GM12878 (cell line): ENCODE results near the gene TNK1. TPM values are rescaled to one million over a fixed set of nuclear protein-coding genes. Genes with fewer than 3 reads are reported as not detected.

Experiments used
- CHD2 ChIP-seq: IDR thresholded peaks from 2 replicates; pipeline ENCODE4 v1.6.1; 2011; ENCODE audit warnings: low read depth, low read length, improper control_type of control experiment, borderline replicate concordance
- EGR1 ChIP-seq, 2 experiments: IDR thresholded peaks; 1 replicate in 1 of 2; 2 replicates in 1 of 2; pipeline ENCODE4 v1.6.1; 2011 to 2012; ENCODE audit warnings: low read depth in 2 of 2, low read length in 2 of 2, borderline replicate concordance in 1 of 2, mild to moderate bottlenecking in 1 of 2, moderate library complexity in 1 of 2
- IRF4 ChIP-seq: IDR thresholded peaks from 2 replicates; pipeline ENCODE4 v1.6.1; 2011; ENCODE audit warnings: low read depth, low read length
- KDM1A ChIP-seq: fragments of 200-600 bp; sonication (generic); IDR thresholded peaks from 2 replicates; pipeline ENCODE4 v1.6.1; 2016; ENCODE audit warnings: borderline replicate concordance
- MEF2A ChIP-seq: IDR thresholded peaks from 2 replicates; pipeline ENCODE4 v1.6.1; 2011; ENCODE audit warnings: low read depth, mild to moderate bottlenecking, low read length, moderate library complexity; ENCODE audit not compliant: insufficient read depth
- NBN ChIP-seq: fragments of 450-650 bp; IDR thresholded peaks from 2 replicates; pipeline ENCODE4 v1.6.1; 2016
- RFX5 ChIP-seq: IDR thresholded peaks from 2 replicates; pipeline ENCODE4 v1.6.1; 2011; ENCODE audit warnings: low read depth, low read length, improper control_type of control experiment
- SIX5 ChIP-seq: IDR thresholded peaks from 2 replicates; pipeline ENCODE4 v1.6.1; 2011; ENCODE audit warnings: mild to moderate bottlenecking, low read depth, low read length, moderate library complexity; ENCODE audit not compliant: severe bottlenecking
- SREBF1 ChIP-seq: IDR thresholded peaks from 2 replicates; pipeline ENCODE4 v1.6.1; 2012; ENCODE audit warnings: mild to moderate bottlenecking, low read length
- SUPT20H ChIP-seq: IDR thresholded peaks from 2 replicates; pipeline ENCODE4 v1.6.1; 2011; ENCODE audit warnings: low read depth, mild to moderate bottlenecking, low read length, moderate library complexity, borderline replicate concordance; ENCODE audit not compliant: control insufficient read depth
- TCF3 ChIP-seq: IDR thresholded peaks from 2 replicates; pipeline ENCODE4 v1.6.1; 2012; ENCODE audit warnings: low read depth, mild to moderate bottlenecking, low read length, borderline replicate concordance; ENCODE audit not compliant: insufficient read depth
- WRNIP1 ChIP-seq: IDR thresholded peaks from 2 replicates; pipeline ENCODE4 v1.6.1; 2011; ENCODE audit warnings: low read depth, low read length, improper control_type of control experiment, borderline replicate concordance
- ZNF274 ChIP-seq: IDR thresholded peaks from one replicate; pipeline ENCODE4 v1.8.0; 2011; ENCODE audit not compliant: insufficient read length, insufficient read depth
- polyA plus RNA-seq, 11 experiments: library from polyadenylated mRNA; depleted of rRNA in 4 of 11; unstranded in 6 of 11; stranded (reverse) in 5 of 11; fragments of >200 nt; fragmentation: Nextera tagmentation in 4 of 11; fragmentation: Illumina TruSeq in 1 of 11; extraction: Ambion mirVana in 4 of 11; extraction: Trizol in 1 of 11; gene quantifications; 1 replicate in 1 of 11; 2 replicates in 10 of 11; pipeline versions ENCODE4 v1.2.1 to v1.2.3, GENCODE V29; 2011 to 2016; ENCODE audit warnings: inconsistent platforms in 2 of 11, missing spikeins in 2 of 11, low read depth in 1 of 11
- total RNA-seq, 4 experiments: library from RNA; depleted of rRNA in 3 of 4; stranded (reverse); fragments of >200 nt in 3 of 4; fragmentation: Illumina TruSeq in 1 of 4; extraction: Trizol in 1 of 4; gene quantifications; 2 replicates each; pipeline versions ENCODE4 v1.2.1 to v1.2.3, GENCODE V29; 2013 to 2021
- TF ChIP-seq, protein P1 (sequence below): fragments of 450-650 bp; IDR thresholded peaks from 2 replicates; pipeline ENCODE4 v1.6.1; 2018; ENCODE audit warnings: borderline replicate concordance, mild to moderate bottlenecking; ENCODE audit not compliant: partially characterized antibody
- TF ChIP-seq, protein P2 (sequence below): fragments of 450-650 bp; conservative IDR thresholded peaks from 2 replicates; pipeline ENCODE4 v1.6.1; 2017; ENCODE audit warnings: mild to moderate bottlenecking, moderate library complexity
- TF ChIP-seq, protein P3 (sequence below): fragments of 450-650 bp; IDR thresholded peaks from 2 replicates; pipeline ENCODE4 v1.6.1; 2017; ENCODE audit warnings: mild to moderate bottlenecking, moderate library complexity
- TF ChIP-seq, protein P4 (sequence below): fragments of 450-650 bp; IDR thresholded peaks from 2 replicates; pipeline ENCODE4 v1.6.1; 2017; ENCODE audit warnings: mild to moderate bottlenecking, low read depth, inconsistent platforms; ENCODE audit not compliant: poor library complexity, severe bottlenecking

Gene TNK1
- total and polyA plus RNA-seq, 10 of the 15 experiments (the other 5 are each of a cell fraction or from before 2014, with no cell fraction given) = 0.06 to 2.5 (median 0.70) TPM

DNA sequence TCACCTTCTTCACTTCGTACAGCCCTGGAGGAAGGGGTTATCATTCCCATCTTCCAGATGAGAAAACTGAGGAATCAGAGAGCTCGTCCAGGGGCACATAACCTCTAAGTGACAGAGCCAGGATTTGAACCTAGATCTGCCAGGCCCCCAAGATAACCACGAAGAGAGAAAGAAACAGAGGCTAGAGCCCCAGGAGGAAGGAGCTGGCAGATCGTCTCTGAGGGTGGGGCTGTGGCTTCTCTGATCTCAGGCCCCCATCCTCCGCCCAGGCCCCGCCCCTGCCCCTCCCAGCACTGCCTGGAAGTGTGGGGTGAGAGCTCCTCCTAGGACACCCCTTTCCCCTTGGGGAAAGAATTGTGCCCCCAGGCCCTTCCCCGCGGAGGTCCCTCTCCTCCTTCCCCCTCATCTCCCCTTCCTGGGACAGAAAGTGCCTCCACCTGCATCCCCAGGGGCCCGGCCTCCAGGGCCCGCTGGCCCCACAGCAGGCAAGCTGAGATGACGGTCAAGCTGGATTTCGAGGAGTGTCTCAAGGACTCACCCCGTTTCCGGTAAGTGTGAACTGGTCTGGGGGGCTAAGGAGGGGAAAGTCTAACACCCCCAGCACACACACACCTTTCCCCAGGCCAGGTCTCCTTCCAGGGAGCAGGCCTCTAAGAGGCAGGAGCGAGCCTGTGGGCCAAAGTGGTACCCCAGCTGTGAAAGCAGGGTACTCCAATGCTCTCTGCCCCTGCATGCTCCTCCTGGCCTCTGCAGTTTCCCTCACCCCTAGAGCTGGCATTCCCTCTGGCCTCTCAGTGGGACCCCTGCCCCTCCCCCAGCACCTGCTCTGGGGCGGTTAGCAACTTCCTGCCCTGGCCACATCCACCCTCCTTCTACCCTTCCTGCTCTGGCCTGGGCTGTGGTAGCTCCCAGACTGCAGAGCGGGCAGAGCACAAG, 44.4 kb upstream of the TNK1 start, which contains the start of gene ACAP1 (continued):
- TF ChIP-seq, protein P1, sequence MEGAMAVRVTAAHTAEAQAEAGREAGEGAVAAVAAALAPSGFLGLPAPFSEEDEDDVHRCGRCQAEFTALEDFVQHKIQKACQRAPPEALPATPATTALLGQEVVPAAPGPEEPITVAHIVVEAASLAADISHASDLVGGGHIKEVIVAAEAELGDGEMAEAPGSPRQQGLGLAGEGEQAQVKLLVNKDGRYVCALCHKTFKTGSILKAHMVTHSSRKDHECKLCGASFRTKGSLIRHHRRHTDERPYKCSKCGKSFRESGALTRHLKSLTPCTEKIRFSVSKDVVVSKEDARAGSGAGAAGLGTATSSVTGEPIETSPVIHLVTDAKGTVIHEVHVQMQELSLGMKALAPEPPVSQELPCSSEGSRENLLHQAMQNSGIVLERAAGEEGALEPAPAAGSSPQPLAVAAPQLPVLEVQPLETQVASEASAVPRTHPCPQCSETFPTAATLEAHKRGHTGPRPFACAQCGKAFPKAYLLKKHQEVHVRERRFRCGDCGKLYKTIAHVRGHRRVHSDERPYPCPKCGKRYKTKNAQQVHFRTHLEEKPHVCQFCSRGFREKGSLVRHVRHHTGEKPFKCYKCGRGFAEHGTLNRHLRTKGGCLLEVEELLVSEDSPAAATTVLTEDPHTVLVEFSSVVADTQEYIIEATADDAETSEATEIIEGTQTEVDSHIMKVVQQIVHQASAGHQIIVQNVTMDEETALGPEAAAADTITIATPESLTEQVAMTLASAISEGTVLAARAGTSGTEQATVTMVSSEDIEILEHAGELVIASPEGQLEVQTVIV = no peak
- TF ChIP-seq NBN = peak; percentile 45; the same call in 1 of the 2 replicates
- no peak for TF ChIP-seq WRNIP1
- 0 out of 2 replicates have a peak, but pooled peaks have one; percentile 25 for TF ChIP-seq IRF4
- TF ChIP-seq SIX5 = no peak
- TF ChIP-seq CHD2 = peak; percentile 84
- 0 out of 2 replicates have a peak, but pooled peaks have one; percentile 8 for TF ChIP-seq MEF2A
- TF ChIP-seq TCF3 = no peak
- TF ChIP-seq KDM1A = no peak
- TF ChIP-seq, protein P2, sequence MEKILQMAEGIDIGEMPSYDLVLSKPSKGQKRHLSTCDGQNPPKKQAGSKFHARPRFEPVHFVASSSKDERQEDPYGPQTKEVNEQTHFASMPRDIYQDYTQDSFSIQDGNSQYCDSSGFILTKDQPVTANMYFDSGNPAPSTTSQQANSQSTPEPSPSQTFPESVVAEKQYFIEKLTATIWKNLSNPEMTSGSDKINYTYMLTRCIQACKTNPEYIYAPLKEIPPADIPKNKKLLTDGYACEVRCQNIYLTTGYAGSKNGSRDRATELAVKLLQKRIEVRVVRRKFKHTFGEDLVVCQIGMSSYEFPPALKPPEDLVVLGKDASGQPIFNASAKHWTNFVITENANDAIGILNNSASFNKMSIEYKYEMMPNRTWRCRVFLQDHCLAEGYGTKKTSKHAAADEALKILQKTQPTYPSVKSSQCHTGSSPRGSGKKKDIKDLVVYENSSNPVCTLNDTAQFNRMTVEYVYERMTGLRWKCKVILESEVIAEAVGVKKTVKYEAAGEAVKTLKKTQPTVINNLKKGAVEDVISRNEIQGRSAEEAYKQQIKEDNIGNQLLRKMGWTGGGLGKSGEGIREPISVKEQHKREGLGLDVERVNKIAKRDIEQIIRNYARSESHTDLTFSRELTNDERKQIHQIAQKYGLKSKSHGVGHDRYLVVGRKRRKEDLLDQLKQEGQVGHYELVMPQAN = no peak
- TF ChIP-seq ZNF274 = no peak
- no peak for TF ChIP-seq RFX5
- TF ChIP-seq, protein P3, sequence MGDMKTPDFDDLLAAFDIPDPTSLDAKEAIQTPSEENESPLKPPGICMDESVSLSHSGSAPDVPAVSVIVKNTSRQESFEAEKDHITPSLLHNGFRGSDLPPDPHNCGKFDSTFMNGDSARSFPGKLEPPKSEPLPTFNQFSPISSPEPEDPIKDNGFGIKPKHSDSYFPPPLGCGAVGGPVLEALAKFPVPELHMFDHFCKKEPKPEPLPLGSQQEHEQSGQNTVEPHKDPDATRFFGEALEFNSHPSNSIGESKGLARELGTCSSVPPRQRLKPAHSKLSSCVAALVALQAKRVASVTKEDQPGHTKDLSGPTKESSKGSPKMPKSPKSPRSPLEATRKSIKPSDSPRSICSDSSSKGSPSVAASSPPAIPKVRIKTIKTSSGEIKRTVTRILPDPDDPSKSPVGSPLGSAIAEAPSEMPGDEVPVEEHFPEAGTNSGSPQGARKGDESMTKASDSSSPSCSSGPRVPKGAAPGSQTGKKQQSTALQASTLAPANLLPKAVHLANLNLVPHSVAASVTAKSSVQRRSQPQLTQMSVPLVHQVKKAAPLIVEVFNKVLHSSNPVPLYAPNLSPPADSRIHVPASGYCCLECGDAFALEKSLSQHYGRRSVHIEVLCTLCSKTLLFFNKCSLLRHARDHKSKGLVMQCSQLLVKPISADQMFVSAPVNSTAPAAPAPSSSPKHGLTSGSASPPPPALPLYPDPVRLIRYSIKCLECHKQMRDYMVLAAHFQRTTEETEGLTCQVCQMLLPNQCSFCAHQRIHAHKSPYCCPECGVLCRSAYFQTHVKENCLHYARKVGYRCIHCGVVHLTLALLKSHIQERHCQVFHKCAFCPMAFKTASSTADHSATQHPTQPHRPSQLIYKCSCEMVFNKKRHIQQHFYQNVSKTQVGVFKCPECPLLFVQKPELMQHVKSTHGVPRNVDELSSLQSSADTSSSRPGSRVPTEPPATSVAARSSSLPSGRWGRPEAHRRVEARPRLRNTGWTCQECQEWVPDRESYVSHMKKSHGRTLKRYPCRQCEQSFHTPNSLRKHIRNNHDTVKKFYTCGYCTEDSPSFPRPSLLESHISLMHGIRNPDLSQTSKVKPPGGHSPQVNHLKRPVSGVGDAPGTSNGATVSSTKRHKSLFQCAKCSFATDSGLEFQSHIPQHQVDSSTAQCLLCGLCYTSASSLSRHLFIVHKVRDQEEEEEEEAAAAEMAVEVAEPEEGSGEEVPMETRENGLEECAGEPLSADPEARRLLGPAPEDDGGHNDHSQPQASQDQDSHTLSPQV = no peak
- TF ChIP-seq EGR1 (IDR thresholded peaks at IDR 0.05; ENCODE audit: borderline replicate concordance in 1 of 2, low read depth in 2 of 2, low read length in 2 of 2) = 0 out of 3 replicates have a peak, but pooled peaks of 1 of the 2 experiments have one; percentile 3
- TF ChIP-seq SREBF1 = peak; percentile 29; the same call in 1 of the 2 replicates
- no peak for TF ChIP-seq SUPT20H
- TF ChIP-seq, protein P4, sequence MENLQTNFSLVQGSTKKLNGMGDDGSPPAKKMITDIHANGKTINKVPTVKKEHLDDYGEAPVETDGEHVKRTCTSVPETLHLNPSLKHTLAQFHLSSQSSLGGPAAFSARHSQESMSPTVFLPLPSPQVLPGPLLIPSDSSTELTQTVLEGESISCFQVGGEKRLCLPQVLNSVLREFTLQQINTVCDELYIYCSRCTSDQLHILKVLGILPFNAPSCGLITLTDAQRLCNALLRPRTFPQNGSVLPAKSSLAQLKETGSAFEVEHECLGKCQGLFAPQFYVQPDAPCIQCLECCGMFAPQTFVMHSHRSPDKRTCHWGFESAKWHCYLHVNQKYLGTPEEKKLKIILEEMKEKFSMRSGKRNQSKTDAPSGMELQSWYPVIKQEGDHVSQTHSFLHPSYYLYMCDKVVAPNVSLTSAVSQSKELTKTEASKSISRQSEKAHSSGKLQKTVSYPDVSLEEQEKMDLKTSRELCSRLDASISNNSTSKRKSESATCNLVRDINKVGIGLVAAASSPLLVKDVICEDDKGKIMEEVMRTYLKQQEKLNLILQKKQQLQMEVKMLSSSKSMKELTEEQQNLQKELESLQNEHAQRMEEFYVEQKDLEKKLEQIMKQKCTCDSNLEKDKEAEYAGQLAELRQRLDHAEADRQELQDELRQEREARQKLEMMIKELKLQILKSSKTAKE = peak; percentile 15
